Type B pancreatic cell (in vitro differentiated cells): ENCODE data around the gene GET3. TPM values are rescaled to one million over a fixed set of nuclear protein-coding genes. Genes with fewer than 3 reads are reported as not detected.

Experiments
- DNase-seq: peaks from one replicate; pipeline ENCODE4 v3.0.0; 2021; ENCODE audit warnings: mixed read lengths; ENCODE audit not compliant: unreplicated experiment; ENCODE audit errors: extremely low spot score
- H3K27ac Mint-ChIP-seq: 2 replicates; pipeline ENCODE4 v1.8.0; 2021; ENCODE audit warnings: mild to moderate bottlenecking, mixed read lengths
- H3K27me3 Mint-ChIP-seq: 2 replicates; pipeline ENCODE4 v1.8.0; 2021; ENCODE audit warnings: mixed read lengths
- H3K36me3 Mint-ChIP-seq: 2 replicates; pipeline ENCODE4 v1.8.0; 2021; ENCODE audit warnings: mixed read lengths
- H3K4me1 Mint-ChIP-seq: one replicate; pipeline ENCODE4 v1.8.0; 2021; ENCODE audit warnings: mixed read lengths; ENCODE audit not compliant: unreplicated experiment
- H3K4me3 Mint-ChIP-seq: 2 replicates; pipeline ENCODE4 v1.8.0; 2021; ENCODE audit warnings: mild to moderate bottlenecking, mixed read lengths
- H3K9me3 Mint-ChIP-seq: 2 replicates; pipeline ENCODE4 v1.8.0; 2021; ENCODE audit warnings: mixed read lengths
- total RNA-seq: library from RNA; stranded (reverse); gene quantifications from 2 replicates; pipeline ENCODE4 v1.2.1, GENCODE V29; 2021; ENCODE audit warnings: low replicate concordance
- TF ChIP-seq, protein P1 (sequence below): fragments of 200-600 bp; sonication (generic); conservative IDR thresholded peaks from 2 replicates; pipeline ENCODE4 v1.5.0; 2021; ENCODE audit warnings: antibody characterized with exemption, mild to moderate bottlenecking

The GET3 gene
- total RNA-seq, 1 donor from 2014 or later: 59.6 TPM

DNA sequence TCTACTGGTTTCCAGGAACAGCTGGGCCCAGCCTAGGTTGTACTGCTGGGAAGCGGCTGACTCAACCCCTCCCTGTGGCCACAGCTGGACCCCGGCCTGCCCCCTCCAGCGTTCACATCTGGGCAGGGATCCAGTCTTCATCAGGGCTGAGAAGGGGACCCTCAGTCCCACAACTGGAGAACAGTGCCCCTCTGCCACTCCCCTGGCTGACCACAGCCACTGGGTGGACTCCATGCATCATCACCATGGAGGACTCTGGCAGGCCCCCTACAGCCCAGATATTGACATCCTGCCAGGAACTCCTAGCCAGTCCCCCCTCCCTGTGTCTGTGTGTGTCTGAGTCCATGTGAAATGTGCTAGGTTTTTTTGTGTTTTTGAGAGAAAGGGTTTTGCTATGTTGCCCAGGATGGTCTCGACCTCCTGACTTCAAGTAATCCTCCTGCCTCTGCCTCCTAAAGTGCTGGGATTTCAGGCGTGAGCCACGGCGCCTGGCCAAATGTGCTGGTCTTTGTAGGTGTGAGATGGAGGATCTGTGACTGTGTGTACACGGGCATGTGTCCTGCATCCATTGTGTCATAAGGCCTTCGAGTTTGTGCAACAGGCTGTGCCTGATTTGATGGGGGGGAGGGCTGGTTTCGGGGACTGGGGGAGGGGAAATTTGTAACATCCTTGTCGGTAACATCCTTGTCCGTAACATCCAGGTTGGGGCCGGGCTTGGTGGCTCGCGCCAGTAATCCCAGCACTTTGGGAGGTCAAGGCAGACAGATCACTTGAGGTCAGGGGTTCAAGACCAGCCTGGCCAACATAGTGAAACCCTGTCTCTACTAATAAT lies 42.1 kb downstream of the GET3 start:
- H3K4me3 Mint-ChIP-seq: peak overlapping the region; percentile 73
- no peak for DNase-seq
- peaks cover 20% of the 10 kb centered on the region for H3K4me1 Mint-ChIP-seq
- H3K36me3 Mint-ChIP-seq: no peaks in the 10 kb centered on the region
- peaks cover 5% of the 10 kb centered on the region for H3K27me3 Mint-ChIP-seq
- H3K9me3 Mint-ChIP-seq: no peaks in the 10 kb centered on the region
- TF ChIP-seq, protein P1, sequence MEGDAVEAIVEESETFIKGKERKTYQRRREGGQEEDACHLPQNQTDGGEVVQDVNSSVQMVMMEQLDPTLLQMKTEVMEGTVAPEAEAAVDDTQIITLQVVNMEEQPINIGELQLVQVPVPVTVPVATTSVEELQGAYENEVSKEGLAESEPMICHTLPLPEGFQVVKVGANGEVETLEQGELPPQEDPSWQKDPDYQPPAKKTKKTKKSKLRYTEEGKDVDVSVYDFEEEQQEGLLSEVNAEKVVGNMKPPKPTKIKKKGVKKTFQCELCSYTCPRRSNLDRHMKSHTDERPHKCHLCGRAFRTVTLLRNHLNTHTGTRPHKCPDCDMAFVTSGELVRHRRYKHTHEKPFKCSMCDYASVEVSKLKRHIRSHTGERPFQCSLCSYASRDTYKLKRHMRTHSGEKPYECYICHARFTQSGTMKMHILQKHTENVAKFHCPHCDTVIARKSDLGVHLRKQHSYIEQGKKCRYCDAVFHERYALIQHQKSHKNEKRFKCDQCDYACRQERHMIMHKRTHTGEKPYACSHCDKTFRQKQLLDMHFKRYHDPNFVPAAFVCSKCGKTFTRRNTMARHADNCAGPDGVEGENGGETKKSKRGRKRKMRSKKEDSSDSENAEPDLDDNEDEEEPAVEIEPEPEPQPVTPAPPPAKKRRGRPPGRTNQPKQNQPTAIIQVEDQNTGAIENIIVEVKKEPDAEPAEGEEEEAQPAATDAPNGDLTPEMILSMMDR: no peak
- peak overlapping the region; percentile 68 for H3K27ac Mint-ChIP-seq

DNA sequence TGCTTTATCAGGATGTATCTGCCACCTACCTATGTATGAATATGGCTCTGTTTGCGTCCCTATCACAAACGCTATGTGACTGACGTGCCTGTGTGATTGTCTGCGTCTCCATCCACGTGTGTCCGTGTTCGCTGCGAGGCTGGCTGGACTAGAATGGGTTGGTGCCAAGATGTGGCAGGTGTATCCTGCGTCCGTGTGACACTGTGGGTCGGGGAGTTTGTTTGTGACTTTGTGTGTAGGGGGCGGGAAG lies 44.8 kb downstream of the GET3 start:
- Mint-ChIP-seq H3K4me1 (peaks cover 20% of the 10 kb centered on the region), H3K4me3 (peak overlapping the region; percentile 97), H3K27ac (peak overlapping the region; percentile 94), H3K9me3 (no peaks in the 10 kb centered on the region), H3K27me3 (peaks cover 5% of the 10 kb centered on the region), H3K36me3 (no peaks in the 10 kb centered on the region)
- TF ChIP-seq, protein P1: no peak
- no peak for DNase-seq

DNA sequence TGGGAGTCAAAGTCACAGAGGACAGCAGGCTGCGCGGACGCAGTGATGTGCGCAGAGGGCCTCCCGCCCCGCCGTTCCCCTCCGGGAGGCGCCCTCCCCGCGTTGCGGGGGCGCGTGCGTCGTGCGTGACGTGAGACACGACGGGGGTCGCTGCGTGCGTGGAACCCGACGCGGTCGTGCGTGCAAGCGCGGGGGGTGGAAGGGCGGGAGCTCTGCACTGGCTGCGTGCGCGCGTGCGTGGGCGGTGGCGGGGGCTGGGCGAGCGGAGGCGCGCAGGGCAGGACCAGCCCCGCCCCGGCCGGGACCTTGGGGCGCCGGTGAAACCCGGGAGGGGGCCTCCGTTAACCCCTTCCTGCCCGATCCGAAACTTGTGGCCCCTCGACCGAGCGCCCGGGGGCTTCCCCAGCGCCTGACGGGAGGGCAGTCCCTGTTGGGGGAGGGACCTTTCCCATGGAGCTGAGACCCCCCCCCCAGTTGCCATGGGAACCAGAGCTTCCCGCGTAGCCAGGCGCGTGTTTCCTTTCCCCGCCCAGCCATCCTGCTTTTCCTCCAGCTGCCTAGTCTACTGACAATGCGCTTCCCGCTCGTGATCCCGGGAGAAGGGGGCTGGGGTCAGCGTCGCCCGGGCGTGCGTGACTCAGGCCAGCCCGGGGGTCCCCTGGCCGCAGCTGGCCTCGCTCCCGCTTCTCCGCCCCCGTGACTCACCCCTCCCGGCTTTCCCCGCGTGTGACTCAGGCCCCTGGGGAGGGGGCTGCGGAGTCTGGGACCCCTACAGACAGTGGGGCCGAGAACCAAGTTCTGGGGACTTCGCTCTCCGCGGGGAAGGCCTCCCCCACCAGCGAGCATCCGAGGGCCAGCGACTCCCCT lies 45.4 kb downstream of the GET3 start:
- no peak for DNase-seq
- Mint-ChIP-seq H3K27me3 (peaks cover 5% of the 10 kb centered on the region), H3K9me3 (no peaks in the 10 kb centered on the region), H3K36me3 (no peaks in the 10 kb centered on the region), H3K4me1 (peaks cover 20% of the 10 kb centered on the region), H3K27ac (peak overlapping the region; percentile 94), H3K4me3 (peak overlapping the region; percentile 97)
- TF ChIP-seq, protein P1: peak; percentile 16

DNA sequence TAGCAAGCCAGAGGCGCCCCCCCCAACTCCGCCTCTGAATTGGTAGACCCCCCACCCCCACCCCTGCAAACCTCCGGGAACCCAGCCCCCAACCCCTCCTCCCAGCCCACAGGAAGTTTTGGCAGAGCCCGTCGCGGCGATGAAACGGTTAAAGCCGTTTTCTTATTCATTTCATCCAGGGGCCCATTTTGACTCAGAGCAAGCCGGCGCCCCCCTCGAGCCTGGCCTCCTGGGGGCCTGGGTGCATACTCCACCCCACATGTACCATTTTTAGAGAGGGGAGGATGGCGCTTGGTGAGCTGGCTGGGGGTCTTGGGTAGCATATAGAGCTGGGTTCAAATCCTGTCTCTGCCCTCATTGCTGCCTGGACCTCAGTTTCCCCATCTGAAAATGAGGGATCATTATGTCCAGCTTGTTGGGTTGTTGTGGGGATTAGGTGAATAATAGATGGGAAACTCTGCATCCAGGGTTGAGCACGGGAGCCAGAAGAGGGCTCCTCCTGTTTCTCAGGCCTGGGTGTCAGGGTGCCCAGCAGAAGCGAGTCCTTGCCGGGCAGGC lies 46.1 kb downstream of the GET3 start:
- H3K27me3 Mint-ChIP-seq: peaks cover 4% of the 10 kb centered on the region
- TF ChIP-seq, protein P1: no peak
- no peak overlapping the region for H3K27ac Mint-ChIP-seq

DNA sequence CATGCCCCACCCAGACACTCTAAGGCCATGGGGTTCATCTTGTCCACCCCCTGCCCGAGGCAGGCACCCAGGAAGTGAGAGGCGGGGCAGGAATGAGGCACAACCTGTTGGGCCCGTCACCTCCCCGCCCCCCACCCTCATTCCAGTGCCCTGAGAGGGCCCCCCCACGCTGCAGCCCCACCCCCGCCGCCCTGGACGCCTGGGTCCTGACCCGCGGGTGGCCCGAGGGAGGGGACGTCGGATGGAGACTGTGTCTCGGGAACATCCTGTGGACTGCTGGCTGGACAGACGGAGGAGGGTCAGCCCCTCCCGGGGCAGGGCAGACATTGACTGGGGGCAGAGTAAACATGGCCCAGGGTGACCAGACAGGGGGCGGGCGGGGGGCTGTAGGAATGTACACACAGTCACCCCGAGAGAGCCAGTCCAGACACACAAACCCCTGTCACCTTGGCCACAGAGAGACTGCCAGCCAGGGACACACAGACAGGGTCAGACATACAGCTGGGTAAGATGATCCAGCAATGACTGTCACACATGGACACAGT lies 46.6 kb downstream of the GET3 start:
- peaks cover 25% of the 10 kb centered on the region for H3K4me1 Mint-ChIP-seq
- TF ChIP-seq, protein P1: no peak
- H3K9me3 Mint-ChIP-seq: no peaks in the 10 kb centered on the region
- no peak for DNase-seq
- no peak overlapping the region for H3K27ac Mint-ChIP-seq
- H3K27me3 Mint-ChIP-seq: peaks cover 3% of the 10 kb centered on the region
- no peaks in the 10 kb centered on the region for H3K36me3 Mint-ChIP-seq
- peak overlapping the region; percentile 85 for H3K4me3 Mint-ChIP-seq

More for the DNA sequence above, 46.1 kb downstream of the GET3 start:
- Mint-ChIP-seq H3K9me3 (no peaks in the 10 kb centered on the region), H3K36me3 (no peaks in the 10 kb centered on the region), H3K4me1 (peaks cover 24% of the 10 kb centered on the region), H3K4me3 (peak overlapping the region; percentile 85)
- no peak for DNase-seq
